WTC11 (cell line): ENCODE results near the gene FHIT. TPM values are rescaled to one million over a fixed set of nuclear protein-coding genes. Genes with fewer than 3 reads are reported as not detected.

Source experiments
- ATAC-seq: fragments of 200-7000 bp; cut with Tn5 transposase; 2 replicates; pipeline ENCODE4 v1.10.0; 2021; ENCODE audit warnings: mild to moderate bottlenecking, moderate library complexity
- CTCF ChIA-PET: fragments of 300-600 bp; sonication (Branson Sonifier 250); formaldehyde crosslinking; loops from one replicate; lab custom pipeline; 2021; ENCODE audit warnings: antibody characterized with exemption; lab: Charles Lee
- POLR2A ChIA-PET: fragments of 350-600 bp; sonication (Branson Sonifier 250); formaldehyde crosslinking; loops from one replicate; lab custom pipeline; 2021; ENCODE audit warnings: antibody characterized with exemption; lab: Charles Lee
- DNase-seq: peaks from one replicate; pipeline ENCODE4 v3.0.0; 2021; ENCODE audit warnings: low spot score
- H3K27ac Mint-ChIP-seq: 2 replicates; pipeline ENCODE4 v1.8.0; 2021; ENCODE audit warnings: mixed read lengths
- H3K27me3 Mint-ChIP-seq: 2 replicates; pipeline ENCODE4 v1.8.0; 2021; ENCODE audit warnings: low read depth, mild to moderate bottlenecking, moderate library complexity, mixed read lengths
- H3K36me3 Mint-ChIP-seq: 2 replicates; pipeline ENCODE4 v1.8.0; 2021; ENCODE audit warnings: mixed read lengths
- H3K4me1 Mint-ChIP-seq: 2 replicates; pipeline ENCODE4 v1.8.0; 2022; ENCODE audit warnings: mixed read lengths
- H3K4me3 Mint-ChIP-seq: 2 replicates; pipeline ENCODE4 v1.8.0; 2021; ENCODE audit warnings: mild to moderate bottlenecking, moderate library complexity, mixed read lengths
- H3K9me3 Mint-ChIP-seq: 2 replicates; pipeline ENCODE4 v1.8.0; 2021; ENCODE audit warnings: mixed read lengths
- ATF6 ChIP-seq: sonication (generic); formaldehyde crosslinking; IDR thresholded peaks from 2 replicates; pipeline ENCODE4 v1.8.1; 2023; ENCODE audit warnings: mild to moderate bottlenecking, missing genetic modification reagents
- CBFB ChIP-seq: sonication (generic); formaldehyde crosslinking; IDR thresholded peaks from 2 replicates; pipeline ENCODE4 v1.8.1; 2022; ENCODE audit warnings: mild to moderate bottlenecking, low read depth, missing genetic modification reagents
- CTCF ChIP-seq: fragments of 200-600 bp; IDR thresholded peaks from 2 replicates; pipeline ENCODE4 v1.8.0; 2022; ENCODE audit warnings: antibody characterized with exemption
- E2F1 ChIP-seq: sonication (generic); formaldehyde crosslinking; IDR thresholded peaks from 2 replicates; pipeline ENCODE4 v1.8.0; 2022; ENCODE audit warnings: mild to moderate bottlenecking, missing genetic modification reagents
- E2F4 ChIP-seq: sonication (generic); formaldehyde crosslinking; IDR thresholded peaks from 2 replicates; pipeline ENCODE4 v1.8.1; 2022; ENCODE audit warnings: low read depth, mild to moderate bottlenecking, moderate library complexity, missing genetic modification reagents, borderline replicate concordance
- E2F5 ChIP-seq: sonication (generic); formaldehyde crosslinking; IDR thresholded peaks from 2 replicates; pipeline ENCODE4 v1.8.1; 2022; ENCODE audit warnings: mild to moderate bottlenecking, moderate library complexity, missing genetic modification reagents
- ELF4 ChIP-seq: sonication (generic); formaldehyde crosslinking; IDR thresholded peaks from 2 replicates; pipeline ENCODE4 v1.8.1; 2022; ENCODE audit warnings: low read depth, mild to moderate bottlenecking, moderate library complexity, missing genetic modification reagents
- MAX ChIP-seq: sonication (generic); formaldehyde crosslinking; IDR thresholded peaks from 2 replicates; pipeline ENCODE4 v1.8.0; 2022; ENCODE audit warnings: mild to moderate bottlenecking, missing genetic modification reagents
- MYBL2 ChIP-seq: sonication (generic); formaldehyde crosslinking; IDR thresholded peaks from 2 replicates; pipeline ENCODE4 v1.8.1; 2023; ENCODE audit warnings: mild to moderate bottlenecking, moderate library complexity, missing genetic modification reagents
- NFYB ChIP-seq: sonication (generic); formaldehyde crosslinking; conservative IDR thresholded peaks from 2 replicates; pipeline ENCODE4 v1.8.0; 2022; ENCODE audit warnings: low read depth, missing genetic modification reagents
- PRRX2 ChIP-seq: fragments of 250-450 bp; sonication (Bioruptor Pico); IDR thresholded peaks from 2 replicates; pipeline ENCODE4 v1.8.0; 2021; ENCODE audit warnings: mild to moderate bottlenecking
- SMAD4 ChIP-seq: sonication (generic); formaldehyde crosslinking; IDR thresholded peaks from 2 replicates; pipeline ENCODE4 v1.8.0; 2022; ENCODE audit warnings: mild to moderate bottlenecking, missing genetic modification reagents
- SP1 ChIP-seq: sonication (generic); formaldehyde crosslinking; conservative IDR thresholded peaks from 2 replicates; pipeline ENCODE4 v1.8.1; 2022; ENCODE audit warnings: missing genetic modification reagents
- ZBTB21 ChIP-seq: sonication (generic); formaldehyde crosslinking; IDR thresholded peaks from 2 replicates; pipeline ENCODE4 v1.8.1; 2023; ENCODE audit warnings: mild to moderate bottlenecking, missing genetic modification reagents, borderline replicate concordance
- ZNF423 ChIP-seq: fragments of 250-450 bp; sonication (Bioruptor Pico); IDR thresholded peaks from 2 replicates; pipeline ENCODE4 v2.1.2; 2022; ENCODE audit warnings: mild to moderate bottlenecking, moderate library complexity
- ZNF532 ChIP-seq: fragments of 250-450 bp; sonication (Bioruptor Pico); IDR thresholded peaks from 2 replicates; pipeline ENCODE4 v1.9.0; 2021; ENCODE audit warnings: mild to moderate bottlenecking, borderline replicate concordance
- total RNA-seq: library from RNA; stranded (reverse); gene quantifications from 3 replicates; pipeline ENCODE4 v1.2.3, GENCODE V29; 2021

Gene FHIT
- total RNA-seq, 1 experiment from 2014 or later, result 2.6 TPM

- no peaks in the 10 kb centered on the region for H3K36me3 Mint-ChIP-seq
- no peaks in the 10 kb centered on the region for H3K27me3 Mint-ChIP-seq
- H3K4me1 Mint-ChIP-seq, result peaks cover 43% of the 10 kb centered on the region
- no peak for DNase-seq
- no peak for ATAC-seq
- ChIA-PET CTCF (no interaction called here), POLR2A (no interaction called here)
- H3K9me3 Mint-ChIP-seq, result no peaks in the 10 kb centered on the region
- no peak overlapping the region for H3K27ac Mint-ChIP-seq
- TF ChIP-seq E2F4 (CRISPR knock-in tag), result no peak
- TF ChIP-seq NFYB (CRISPR knock-in tag), result no peak
- TF ChIP-seq ZBTB21, result no peak
- TF ChIP-seq ELF4, result no peak
- no peak for TF ChIP-seq E2F1
- no peak for TF ChIP-seq CBFB (CRISPR knock-in tag)
- TF ChIP-seq E2F5, result no peak
- TF ChIP-seq ZNF423, result no peak
- no peak for TF ChIP-seq SMAD4 (CRISPR knock-in tag)
- no peak for TF ChIP-seq ATF6
- no peak for TF ChIP-seq SP1 (CRISPR knock-in tag)
- TF ChIP-seq ZNF532 (CRISPR knock-in tag), result no peak
- TF ChIP-seq MYBL2 (CRISPR knock-in tag), result no peak
- no peak for TF ChIP-seq PRRX2 (CRISPR knock-in tag)
- no peak for TF ChIP-seq MAX (CRISPR knock-in tag)
- no peak for TF ChIP-seq CTCF
- H3K4me3 Mint-ChIP-seq, result no peak overlapping the region
These were observed 2.8 kb downstream of the FHIT start for GRCh38 chr3:61248496-61248895.
